Measurements from ENCODE around the gene PRKAA1. TPM values are rescaled to one million over a fixed set of nuclear protein-coding genes. Genes with fewer than 3 reads are reported as not detected.
"Not testable (repeated sequence)": the region's sequence is repeated elsewhere in the genome, so short reads cannot be mapped to it uniquely, and the experiment has no call there.

The PRKAA1 gene
- polyA plus RNA-seq, 1 donor from 2014 or later, result 66.9 TPM

DNA sequence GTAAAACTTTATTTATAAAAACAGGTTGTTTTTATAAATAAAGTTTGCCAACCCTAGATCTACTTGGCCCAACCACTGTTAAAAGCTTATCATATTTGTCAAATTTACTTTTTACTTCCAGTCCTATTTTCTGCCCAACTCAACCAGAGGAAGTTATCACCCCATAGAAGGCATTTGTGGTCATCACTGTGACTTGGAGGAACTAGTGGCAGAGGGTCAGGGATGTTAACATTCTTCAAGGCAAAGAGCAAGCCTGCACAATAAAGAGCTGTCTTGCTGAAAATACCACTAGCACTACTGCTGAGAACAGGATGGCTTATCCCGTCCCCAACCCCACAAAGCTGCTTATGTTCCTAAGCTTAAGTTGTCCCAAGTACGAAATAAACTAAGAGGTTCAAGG, 64.7 kb downstream of the PRKAA1 start:
- peaks cover 1% of the 10 kb centered on the region for H3K36me3 ChIP-seq (ENCODE audit: insufficient read depth, low read length)
- TF ChIP-seq, protein P1, sequence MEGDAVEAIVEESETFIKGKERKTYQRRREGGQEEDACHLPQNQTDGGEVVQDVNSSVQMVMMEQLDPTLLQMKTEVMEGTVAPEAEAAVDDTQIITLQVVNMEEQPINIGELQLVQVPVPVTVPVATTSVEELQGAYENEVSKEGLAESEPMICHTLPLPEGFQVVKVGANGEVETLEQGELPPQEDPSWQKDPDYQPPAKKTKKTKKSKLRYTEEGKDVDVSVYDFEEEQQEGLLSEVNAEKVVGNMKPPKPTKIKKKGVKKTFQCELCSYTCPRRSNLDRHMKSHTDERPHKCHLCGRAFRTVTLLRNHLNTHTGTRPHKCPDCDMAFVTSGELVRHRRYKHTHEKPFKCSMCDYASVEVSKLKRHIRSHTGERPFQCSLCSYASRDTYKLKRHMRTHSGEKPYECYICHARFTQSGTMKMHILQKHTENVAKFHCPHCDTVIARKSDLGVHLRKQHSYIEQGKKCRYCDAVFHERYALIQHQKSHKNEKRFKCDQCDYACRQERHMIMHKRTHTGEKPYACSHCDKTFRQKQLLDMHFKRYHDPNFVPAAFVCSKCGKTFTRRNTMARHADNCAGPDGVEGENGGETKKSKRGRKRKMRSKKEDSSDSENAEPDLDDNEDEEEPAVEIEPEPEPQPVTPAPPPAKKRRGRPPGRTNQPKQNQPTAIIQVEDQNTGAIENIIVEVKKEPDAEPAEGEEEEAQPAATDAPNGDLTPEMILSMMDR (IDR thresholded peaks at IDR 0.05; ENCODE audit: poor library complexity, severe bottlenecking), result no peak
- TF ChIP-seq, protein P2, sequence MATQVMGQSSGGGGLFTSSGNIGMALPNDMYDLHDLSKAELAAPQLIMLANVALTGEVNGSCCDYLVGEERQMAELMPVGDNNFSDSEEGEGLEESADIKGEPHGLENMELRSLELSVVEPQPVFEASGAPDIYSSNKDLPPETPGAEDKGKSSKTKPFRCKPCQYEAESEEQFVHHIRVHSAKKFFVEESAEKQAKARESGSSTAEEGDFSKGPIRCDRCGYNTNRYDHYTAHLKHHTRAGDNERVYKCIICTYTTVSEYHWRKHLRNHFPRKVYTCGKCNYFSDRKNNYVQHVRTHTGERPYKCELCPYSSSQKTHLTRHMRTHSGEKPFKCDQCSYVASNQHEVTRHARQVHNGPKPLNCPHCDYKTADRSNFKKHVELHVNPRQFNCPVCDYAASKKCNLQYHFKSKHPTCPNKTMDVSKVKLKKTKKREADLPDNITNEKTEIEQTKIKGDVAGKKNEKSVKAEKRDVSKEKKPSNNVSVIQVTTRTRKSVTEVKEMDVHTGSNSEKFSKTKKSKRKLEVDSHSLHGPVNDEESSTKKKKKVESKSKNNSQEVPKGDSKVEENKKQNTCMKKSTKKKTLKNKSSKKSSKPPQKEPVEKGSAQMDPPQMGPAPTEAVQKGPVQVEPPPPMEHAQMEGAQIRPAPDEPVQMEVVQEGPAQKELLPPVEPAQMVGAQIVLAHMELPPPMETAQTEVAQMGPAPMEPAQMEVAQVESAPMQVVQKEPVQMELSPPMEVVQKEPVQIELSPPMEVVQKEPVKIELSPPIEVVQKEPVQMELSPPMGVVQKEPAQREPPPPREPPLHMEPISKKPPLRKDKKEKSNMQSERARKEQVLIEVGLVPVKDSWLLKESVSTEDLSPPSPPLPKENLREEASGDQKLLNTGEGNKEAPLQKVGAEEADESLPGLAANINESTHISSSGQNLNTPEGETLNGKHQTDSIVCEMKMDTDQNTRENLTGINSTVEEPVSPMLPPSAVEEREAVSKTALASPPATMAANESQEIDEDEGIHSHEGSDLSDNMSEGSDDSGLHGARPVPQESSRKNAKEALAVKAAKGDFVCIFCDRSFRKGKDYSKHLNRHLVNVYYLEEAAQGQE (IDR thresholded peaks at IDR 0.05; ENCODE audit: borderline replicate concordance), result no peak
- TF ChIP-seq TAF1 (IDR thresholded peaks at IDR 0.05; ENCODE audit: low read depth), result no peak
- no peak for TF ChIP-seq SMC3 (conservative IDR thresholded peaks at IDR 0.05; ENCODE audit: poor library complexity)
- TF ChIP-seq RAD21 (conservative IDR thresholded peaks at IDR 0.05), result no peak
- no peak for TF ChIP-seq EZH2 (IDR thresholded peaks at IDR 0.05; ENCODE audit: borderline replicate concordance, insufficient read depth, low read length, poor library complexity, severe bottlenecking)
- TF ChIP-seq MXI1 (conservative IDR thresholded peaks at IDR 0.05; ENCODE audit: poor library complexity, severe bottlenecking), result no peak
- TF ChIP-seq POLR2AphosphoS5 (IDR thresholded peaks at IDR 0.05), result no peak
- no peaks in the 10 kb centered on the region for H3F3A ChIP-seq (ENCODE audit: insufficient read depth, low read length, poor library complexity, severe bottlenecking)
- H2AFZ ChIP-seq (ENCODE audit: low read depth, low read length), result no peak overlapping the region
- no peak overlapping the region for H3K4me3 ChIP-seq (ENCODE audit: low read length)
- H3K9ac ChIP-seq (ENCODE audit: low read length), result no peak overlapping the region
- no peaks in the 10 kb centered on the region for H3K27me3 ChIP-seq (ENCODE audit: insufficient read depth, low read depth, low read length)
- no peaks in the 10 kb centered on the region for H4K20me1 ChIP-seq (ENCODE audit: insufficient read depth)
- H3K27ac ChIP-seq (ENCODE audit: low read length), result no peak overlapping the region
- peaks cover 3% of the 10 kb centered on the region for H3K79me2 ChIP-seq (replicated peaks; ENCODE audit: insufficient read depth, low read length)
- no peaks in the 10 kb centered on the region for H3K9me2 ChIP-seq (ENCODE audit: insufficient read depth, low read length)
- no peaks in the 10 kb centered on the region for H3K9me3 ChIP-seq (ENCODE audit: low read length)
- H3K4me2 ChIP-seq (ENCODE audit: low read length), result no peak overlapping the region

DNA sequence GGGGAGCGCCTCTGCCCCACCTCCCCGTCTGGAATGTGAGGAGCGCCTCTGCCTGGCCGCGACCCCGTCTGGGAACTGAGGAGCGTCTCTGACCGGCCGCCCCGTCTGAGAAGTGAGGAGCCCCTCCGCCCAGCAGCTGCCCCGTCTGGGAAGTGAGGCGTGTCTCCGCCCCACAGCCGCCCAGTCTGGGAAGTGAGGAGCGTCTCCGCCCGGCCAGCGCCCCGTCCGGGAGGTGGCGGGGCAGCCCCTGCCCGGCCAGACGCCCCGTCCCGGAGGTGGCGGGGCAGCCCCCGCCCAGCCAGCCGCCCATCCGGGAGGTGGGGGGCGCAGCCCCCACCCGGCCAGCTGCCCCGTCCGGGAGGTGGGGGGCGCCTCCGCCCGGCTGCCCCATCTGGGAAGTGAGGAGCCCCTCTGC, 75.7 kb downstream of the PRKAA1 start:
- not testable (repeated sequence) for H4K20me1 ChIP-seq (ENCODE audit: insufficient read depth); H3K9me2 ChIP-seq (ENCODE audit: insufficient read depth, low read length); H2AFZ ChIP-seq (ENCODE audit: low read depth, low read length); H3K27me3 ChIP-seq (ENCODE audit: insufficient read depth, low read depth, low read length); H3K79me2 ChIP-seq (replicated peaks; ENCODE audit: insufficient read depth, low read length); H3K9ac ChIP-seq (ENCODE audit: low read length); H3K4me3 ChIP-seq (ENCODE audit: low read length); H3F3A ChIP-seq (ENCODE audit: insufficient read depth, low read length, poor library complexity, severe bottlenecking); H3K9me3 ChIP-seq (ENCODE audit: low read length); H3K27ac ChIP-seq (ENCODE audit: low read length); H3K4me2 ChIP-seq (ENCODE audit: low read length)
- peaks cover 12% of the 10 kb centered on the region for H3K36me3 ChIP-seq (ENCODE audit: insufficient read depth, low read length)

DNA sequence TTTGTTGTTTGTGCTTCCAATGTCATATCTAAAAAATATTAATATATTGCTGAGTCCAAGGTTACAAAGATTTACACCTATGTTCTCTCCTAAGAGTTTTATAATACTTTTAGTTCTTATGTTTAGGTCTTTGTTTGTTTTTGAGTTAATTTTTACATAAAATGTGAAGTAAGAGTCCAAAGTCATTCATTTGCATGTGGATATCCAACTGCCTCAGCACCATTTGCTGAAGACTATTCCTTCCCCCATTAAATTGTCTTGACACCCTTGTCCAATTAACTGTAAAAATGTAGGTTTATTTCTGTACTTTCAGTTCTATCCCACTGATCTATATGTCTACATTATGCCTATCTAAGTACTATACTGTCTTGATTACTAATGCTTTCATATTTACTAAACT, 78.1 kb downstream of the PRKAA1 start:
- Histone ChIP-seq H2AFZ (ENCODE audit: low read depth, low read length) (no peak overlapping the region), H3K9me2 (ENCODE audit: insufficient read depth, low read length) (no peaks in the 10 kb centered on the region), H3F3A (ENCODE audit: insufficient read depth, low read length, poor library complexity, severe bottlenecking) (no peaks in the 10 kb centered on the region), H3K27ac (ENCODE audit: low read length) (no peak overlapping the region), H4K20me1 (ENCODE audit: insufficient read depth) (no peaks in the 10 kb centered on the region), H3K79me2 (replicated peaks; ENCODE audit: insufficient read depth, low read length) (no peaks in the 10 kb centered on the region), H3K36me3 (ENCODE audit: insufficient read depth, low read length) (peaks cover 12% of the 10 kb centered on the region), H3K9ac (ENCODE audit: low read length) (no peak overlapping the region), H3K9me3 (ENCODE audit: low read length) (peaks cover 9% of the 10 kb centered on the region), H3K27me3 (ENCODE audit: insufficient read depth, low read depth, low read length) (no peaks in the 10 kb centered on the region), H3K4me2 (ENCODE audit: low read length) (no peak overlapping the region), H3K4me3 (ENCODE audit: low read length) (no peak overlapping the region)
- TF ChIP-seq MXI1 (conservative IDR thresholded peaks at IDR 0.05; ENCODE audit: poor library complexity, severe bottlenecking), result no peak
- TF ChIP-seq TAF1 (IDR thresholded peaks at IDR 0.05; ENCODE audit: low read depth), result no peak
- no peak for TF ChIP-seq EZH2 (IDR thresholded peaks at IDR 0.05; ENCODE audit: borderline replicate concordance, insufficient read depth, low read length, poor library complexity, severe bottlenecking)
- TF ChIP-seq RAD21 (conservative IDR thresholded peaks at IDR 0.05), result no peak
- TF ChIP-seq, protein P1 (IDR thresholded peaks at IDR 0.05; ENCODE audit: poor library complexity, severe bottlenecking), result no peak
- TF ChIP-seq, protein P2 (IDR thresholded peaks at IDR 0.05; ENCODE audit: borderline replicate concordance), result no peak
- no peak for TF ChIP-seq EP300 (conservative IDR thresholded peaks at IDR 0.05; ENCODE audit: poor library complexity, severe bottlenecking)

Data from neural cell (in vitro differentiated cells).